Lower leg skin (tissue), 3 donors: ENCODE data around the gene SEPTIN2.

Experiments used
- CTCF ChIP-seq, 3 donors: fragments of 450-650 bp; IDR thresholded peaks; one replicate each; pipeline ENCODE4 v1.5.1; 2016; ENCODE audit warnings: antibody characterized with exemption in 3 of 3, mild to moderate bottlenecking in 3 of 3, moderate library complexity in 2 of 3
- POLR2A ChIP-seq, 2 donors: fragments of 450-650 bp; IDR thresholded peaks; one replicate each; pipeline ENCODE4 v1.6.1; 2016 to 2017; ENCODE audit warnings: antibody characterized with exemption in 2 of 2, mild to moderate bottlenecking in 1 of 2, moderate library complexity in 1 of 2

- TF ChIP-seq CTCF (IDR thresholded peaks at IDR 0.05), result no peak
- TF ChIP-seq POLR2A (IDR thresholded peaks at IDR 0.05), result no peak
Observed at GRCh38 chr2:241317391-241317790, 1.7 kb downstream of the SEPTIN2 start.
